Measurements from ENCODE around the gene LMNTD2.

Gene LMNTD2

DNA sequence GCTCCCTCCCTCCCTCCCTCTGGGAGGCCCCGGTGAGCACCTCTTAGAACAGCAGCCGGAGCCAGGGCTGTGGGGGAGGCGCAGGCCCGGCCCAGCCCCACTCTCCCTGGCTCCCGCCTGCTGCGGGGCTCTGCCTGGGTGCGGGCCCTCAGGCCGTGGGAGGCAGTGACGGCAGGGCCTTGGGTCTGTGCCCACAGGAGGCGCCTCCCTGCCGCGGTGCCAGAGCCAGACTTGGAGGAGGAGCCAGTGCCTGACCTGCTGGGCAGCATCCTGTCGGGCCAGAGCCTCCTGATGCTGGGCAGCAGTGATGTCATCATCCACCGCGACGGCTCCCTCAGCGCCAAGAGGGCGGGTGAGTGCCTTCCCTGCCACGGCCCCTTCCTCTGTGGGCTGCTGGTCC is 45.7 kb upstream of the LMNTD2 start:
- TF ChIP-seq, protein P1, sequence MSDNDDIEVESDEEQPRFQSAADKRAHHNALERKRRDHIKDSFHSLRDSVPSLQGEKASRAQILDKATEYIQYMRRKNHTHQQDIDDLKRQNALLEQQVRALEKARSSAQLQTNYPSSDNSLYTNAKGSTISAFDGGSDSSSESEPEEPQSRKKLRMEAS (IDR thresholded peaks at IDR 0.05) = peak; percentile 8; the same call in 1 of the 2 replicates
- TF ChIP-seq RAD21 (IDR thresholded peaks at IDR 0.05; ENCODE audit: low read depth) (no peak), TCF12 (IDR thresholded peaks at IDR 0.05; ENCODE audit: low read depth) (peak; percentile 40; the same call in 1 of the 2 replicates), NFIC (IDR thresholded peaks at IDR 0.05) (peak; percentile 78), TEAD4 (IDR thresholded peaks at IDR 0.05) (no peak), FOXM1 (IDR thresholded peaks at IDR 0.05; ENCODE audit: borderline replicate concordance, low read depth) (no peak), EGR1 (IDR thresholded peaks at IDR 0.05) (no peak; the same call in 1 of the 2 replicates), CREB1 (IDR thresholded peaks at IDR 0.05; ENCODE audit: low read depth) (0 out of 2 replicates have a peak, but pooled peaks have one; percentile 36), EP300 (IDR thresholded peaks at IDR 0.05; ENCODE audit: borderline replicate concordance) (peak; percentile 37; the same call in 1 of the 2 replicates), CEBPB (IDR thresholded peaks at IDR 0.05) (no peak; the same call in 1 of the 2 replicates), ZBTB7A (IDR thresholded peaks at IDR 0.05; ENCODE audit: low read depth) (no peak), TAF1 (IDR thresholded peaks at IDR 0.05; ENCODE audit: low read depth) (no peak), YY1 (IDR thresholded peaks at IDR 0.05; ENCODE audit: low read depth) (no peak)
- TF ChIP-seq, protein P2, sequence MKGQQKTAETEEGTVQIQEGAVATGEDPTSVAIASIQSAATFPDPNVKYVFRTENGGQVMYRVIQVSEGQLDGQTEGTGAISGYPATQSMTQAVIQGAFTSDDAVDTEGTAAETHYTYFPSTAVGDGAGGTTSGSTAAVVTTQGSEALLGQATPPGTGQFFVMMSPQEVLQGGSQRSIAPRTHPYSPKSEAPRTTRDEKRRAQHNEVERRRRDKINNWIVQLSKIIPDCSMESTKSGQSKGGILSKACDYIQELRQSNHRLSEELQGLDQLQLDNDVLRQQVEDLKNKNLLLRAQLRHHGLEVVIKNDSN (IDR thresholded peaks at IDR 0.05) = no peak; the same call in 1 of the 2 replicates
- TF ChIP-seq, protein P3, sequence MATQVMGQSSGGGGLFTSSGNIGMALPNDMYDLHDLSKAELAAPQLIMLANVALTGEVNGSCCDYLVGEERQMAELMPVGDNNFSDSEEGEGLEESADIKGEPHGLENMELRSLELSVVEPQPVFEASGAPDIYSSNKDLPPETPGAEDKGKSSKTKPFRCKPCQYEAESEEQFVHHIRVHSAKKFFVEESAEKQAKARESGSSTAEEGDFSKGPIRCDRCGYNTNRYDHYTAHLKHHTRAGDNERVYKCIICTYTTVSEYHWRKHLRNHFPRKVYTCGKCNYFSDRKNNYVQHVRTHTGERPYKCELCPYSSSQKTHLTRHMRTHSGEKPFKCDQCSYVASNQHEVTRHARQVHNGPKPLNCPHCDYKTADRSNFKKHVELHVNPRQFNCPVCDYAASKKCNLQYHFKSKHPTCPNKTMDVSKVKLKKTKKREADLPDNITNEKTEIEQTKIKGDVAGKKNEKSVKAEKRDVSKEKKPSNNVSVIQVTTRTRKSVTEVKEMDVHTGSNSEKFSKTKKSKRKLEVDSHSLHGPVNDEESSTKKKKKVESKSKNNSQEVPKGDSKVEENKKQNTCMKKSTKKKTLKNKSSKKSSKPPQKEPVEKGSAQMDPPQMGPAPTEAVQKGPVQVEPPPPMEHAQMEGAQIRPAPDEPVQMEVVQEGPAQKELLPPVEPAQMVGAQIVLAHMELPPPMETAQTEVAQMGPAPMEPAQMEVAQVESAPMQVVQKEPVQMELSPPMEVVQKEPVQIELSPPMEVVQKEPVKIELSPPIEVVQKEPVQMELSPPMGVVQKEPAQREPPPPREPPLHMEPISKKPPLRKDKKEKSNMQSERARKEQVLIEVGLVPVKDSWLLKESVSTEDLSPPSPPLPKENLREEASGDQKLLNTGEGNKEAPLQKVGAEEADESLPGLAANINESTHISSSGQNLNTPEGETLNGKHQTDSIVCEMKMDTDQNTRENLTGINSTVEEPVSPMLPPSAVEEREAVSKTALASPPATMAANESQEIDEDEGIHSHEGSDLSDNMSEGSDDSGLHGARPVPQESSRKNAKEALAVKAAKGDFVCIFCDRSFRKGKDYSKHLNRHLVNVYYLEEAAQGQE (IDR thresholded peaks at IDR 0.05; ENCODE audit: low read depth) = no peak

DNA sequence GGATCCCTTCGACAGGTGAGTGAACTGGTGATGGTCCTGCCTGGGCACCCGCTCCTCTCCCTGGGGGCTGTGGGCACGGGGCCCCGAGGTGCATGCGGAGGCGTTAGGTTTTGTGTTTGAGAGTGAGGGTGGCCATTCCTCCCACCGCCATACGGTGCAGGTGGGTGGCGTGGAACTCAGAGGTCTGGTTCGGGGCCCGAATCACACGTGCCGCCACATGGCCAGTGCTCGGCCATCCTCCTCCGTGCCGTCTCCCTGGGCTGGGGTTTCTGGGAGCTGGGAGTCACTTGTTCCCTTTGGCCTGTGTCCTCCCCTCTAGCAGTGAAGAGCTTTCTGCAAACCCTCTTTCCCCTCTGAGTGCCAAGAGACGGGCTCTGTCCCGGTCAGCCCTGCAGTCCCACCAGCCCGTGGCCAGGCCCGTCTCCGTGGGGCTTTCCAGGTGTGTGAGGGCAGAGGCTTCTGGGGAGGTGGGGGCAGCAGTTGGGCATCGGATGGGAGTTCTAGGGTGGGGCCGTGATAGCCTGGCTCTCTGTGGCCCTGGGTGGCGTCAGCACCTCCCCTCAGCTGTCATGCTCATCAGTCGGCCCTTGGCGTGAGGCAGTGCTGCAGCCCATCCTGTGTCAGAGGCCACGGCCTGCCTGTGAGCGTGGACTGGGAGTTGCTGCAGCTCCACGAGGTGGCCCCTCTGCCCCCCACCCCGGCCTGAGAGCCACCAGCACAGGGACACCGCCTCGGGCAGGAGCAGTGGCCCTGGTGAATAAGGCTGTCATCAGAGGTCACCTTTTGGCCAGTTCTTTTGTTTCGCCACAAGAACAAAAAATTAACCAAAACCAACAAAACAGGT is 45.0 kb upstream of the LMNTD2 start:
- TF ChIP-seq EP300 (IDR thresholded peaks at IDR 0.05; ENCODE audit: borderline replicate concordance) (no peak), TEAD4 (IDR thresholded peaks at IDR 0.05) (no peak), NFIC (IDR thresholded peaks at IDR 0.05) (no peak), TCF12 (IDR thresholded peaks at IDR 0.05; ENCODE audit: low read depth) (no peak), FOXM1 (IDR thresholded peaks at IDR 0.05; ENCODE audit: borderline replicate concordance, low read depth) (no peak), CREB1 (IDR thresholded peaks at IDR 0.05; ENCODE audit: low read depth) (no peak), ZBTB7A (IDR thresholded peaks at IDR 0.05; ENCODE audit: low read depth) (no peak), RAD21 (IDR thresholded peaks at IDR 0.05; ENCODE audit: low read depth) (no peak), YY1 (IDR thresholded peaks at IDR 0.05; ENCODE audit: low read depth) (no peak), CEBPB (IDR thresholded peaks at IDR 0.05) (no peak)
- TF ChIP-seq, protein P1 (IDR thresholded peaks at IDR 0.05) = no peak

DNA sequence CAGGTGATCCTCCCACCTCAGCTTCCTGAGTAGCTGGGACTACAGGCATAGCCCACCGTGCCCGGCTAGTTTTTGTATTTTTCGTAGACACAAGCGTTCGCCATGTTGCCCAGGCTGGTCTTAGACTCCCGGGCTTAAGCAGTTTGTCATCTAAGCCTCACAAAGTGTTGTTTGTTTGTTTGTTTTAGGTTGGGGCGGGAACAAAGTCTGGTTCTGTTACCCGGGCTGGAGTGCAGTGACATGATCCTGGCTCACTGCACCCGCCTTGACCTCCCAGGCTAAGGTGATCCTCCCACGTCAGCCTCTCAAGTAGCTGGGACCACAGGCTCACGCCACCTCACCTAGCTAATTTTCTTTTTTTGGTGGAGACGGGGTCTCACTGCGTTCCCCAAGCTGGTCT is 42.6 kb upstream of the LMNTD2 start:
- TF ChIP-seq YY1 (IDR thresholded peaks at IDR 0.05; ENCODE audit: low read depth) (no peak), EP300 (IDR thresholded peaks at IDR 0.05; ENCODE audit: borderline replicate concordance) (no peak), TAF1 (IDR thresholded peaks at IDR 0.05; ENCODE audit: low read depth) (no peak), TEAD4 (IDR thresholded peaks at IDR 0.05) (no peak), ZBTB7A (IDR thresholded peaks at IDR 0.05; ENCODE audit: low read depth) (no peak), NFIC (IDR thresholded peaks at IDR 0.05) (no peak)
- TF ChIP-seq, protein P2 (IDR thresholded peaks at IDR 0.05) = no peak
- TF ChIP-seq, protein P3 (IDR thresholded peaks at IDR 0.05; ENCODE audit: low read depth) = no peak

DNA sequence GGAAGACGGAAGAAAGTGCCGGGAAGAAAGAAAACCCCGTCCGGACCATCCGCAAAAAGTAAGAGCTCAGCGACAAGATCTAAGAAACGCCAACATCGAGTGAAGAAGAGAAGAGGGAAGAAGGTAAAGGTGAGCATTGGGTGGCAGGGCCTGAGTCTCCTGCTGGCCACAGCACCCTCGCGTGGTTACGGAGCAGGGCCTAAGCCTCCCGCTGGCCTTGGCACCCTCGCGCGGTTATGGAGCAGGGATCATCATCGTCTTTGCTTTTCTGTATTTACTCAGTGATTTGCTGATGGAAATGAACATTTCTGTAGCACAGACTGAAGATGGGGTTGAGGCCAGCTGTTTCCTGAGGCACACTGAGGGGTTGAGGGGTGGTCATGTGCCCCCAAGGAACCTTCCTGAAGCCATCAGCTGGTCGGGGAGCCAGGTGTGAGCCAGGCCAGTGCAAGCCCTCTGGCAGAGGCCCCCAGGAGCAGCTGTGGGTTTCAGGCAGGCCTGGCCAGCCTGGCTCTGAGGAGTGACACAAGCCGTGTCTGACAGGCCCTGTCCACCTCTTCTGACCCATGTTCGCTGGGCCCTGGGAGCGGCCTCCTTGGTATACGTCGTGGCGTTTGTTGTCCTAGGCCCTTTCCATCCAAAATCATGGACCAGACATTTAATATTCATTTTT is 41.2 kb upstream of the LMNTD2 start:
- TF ChIP-seq, protein P3 (IDR thresholded peaks at IDR 0.05; ENCODE audit: low read depth) = no peak
- TF ChIP-seq TCF12 (IDR thresholded peaks at IDR 0.05; ENCODE audit: low read depth) (no peak), YY1 (IDR thresholded peaks at IDR 0.05; ENCODE audit: low read depth) (no peak), FOXM1 (IDR thresholded peaks at IDR 0.05; ENCODE audit: borderline replicate concordance, low read depth) (no peak), EP300 (IDR thresholded peaks at IDR 0.05; ENCODE audit: borderline replicate concordance) (no peak), ZBTB7A (IDR thresholded peaks at IDR 0.05; ENCODE audit: low read depth) (no peak), TAF1 (IDR thresholded peaks at IDR 0.05; ENCODE audit: low read depth) (no peak), TEAD4 (IDR thresholded peaks at IDR 0.05) (no peak), EGR1 (IDR thresholded peaks at IDR 0.05) (no peak), RAD21 (IDR thresholded peaks at IDR 0.05; ENCODE audit: low read depth) (no peak), CREB1 (IDR thresholded peaks at IDR 0.05; ENCODE audit: low read depth) (no peak), CEBPB (IDR thresholded peaks at IDR 0.05) (no peak), NFIC (IDR thresholded peaks at IDR 0.05) (no peak)
- TF ChIP-seq, protein P2 (IDR thresholded peaks at IDR 0.05) = no peak
- TF ChIP-seq, protein P1 (IDR thresholded peaks at IDR 0.05) = no peak
